GM12891 (cell line): Measurements from ENCODE around the gene ZBTB38.

Experiments used
- POLR2A ChIP-seq: IDR thresholded peaks from 2 replicates; pipeline ENCODE4 v1.6.1; 2011; ENCODE audit warnings: low read depth, low read length, control low read depth
- POLR2AphosphoS5 ChIP-seq: IDR thresholded peaks from 2 replicates; pipeline ENCODE4 v1.6.1; 2011; ENCODE audit warnings: low read depth, low read length, control low read depth
- TAF1 ChIP-seq: IDR thresholded peaks from 2 replicates; pipeline ENCODE4 v1.6.1; 2011; ENCODE audit warnings: low read depth, low read length, control low read depth

- TF ChIP-seq POLR2A (no peak), POLR2AphosphoS5 (no peak), TAF1 (no peak)
Measured at GRCh38 chr3:141346418-141346817, 21.9 kb upstream of the ZBTB38 start.
